ENCODE data around the gene ANKK1.

ANKK1 gene

DNA sequence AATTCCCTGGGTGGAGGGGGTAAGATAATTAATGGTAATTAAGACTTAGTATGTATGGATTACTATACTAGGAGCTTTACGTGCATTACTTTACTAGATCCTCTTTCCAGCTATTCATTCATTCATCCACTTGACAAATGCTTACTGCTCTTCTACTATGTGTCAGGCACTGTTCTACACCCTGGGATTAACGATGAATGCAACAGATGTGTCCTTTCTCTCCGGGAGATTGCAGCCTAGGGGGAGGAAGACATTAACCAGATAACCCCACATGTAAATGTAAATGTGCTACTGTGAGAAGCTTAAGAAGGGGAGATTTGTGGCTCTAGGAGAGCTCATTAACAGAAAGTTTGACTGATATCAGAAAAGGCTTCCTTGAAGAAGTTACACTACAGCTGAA, 1.7 kb downstream of the ANKK1 start:
- no peak for DNase-seq (ENCODE audit: low read depth in 2 of 2)
- H3K4me3 ChIP-seq (replicated peaks in 1 of 2; ENCODE audit: low read depth in 2 of 2, low read length in 2 of 2), result no peak overlapping the region
- TF ChIP-seq, protein P1, sequence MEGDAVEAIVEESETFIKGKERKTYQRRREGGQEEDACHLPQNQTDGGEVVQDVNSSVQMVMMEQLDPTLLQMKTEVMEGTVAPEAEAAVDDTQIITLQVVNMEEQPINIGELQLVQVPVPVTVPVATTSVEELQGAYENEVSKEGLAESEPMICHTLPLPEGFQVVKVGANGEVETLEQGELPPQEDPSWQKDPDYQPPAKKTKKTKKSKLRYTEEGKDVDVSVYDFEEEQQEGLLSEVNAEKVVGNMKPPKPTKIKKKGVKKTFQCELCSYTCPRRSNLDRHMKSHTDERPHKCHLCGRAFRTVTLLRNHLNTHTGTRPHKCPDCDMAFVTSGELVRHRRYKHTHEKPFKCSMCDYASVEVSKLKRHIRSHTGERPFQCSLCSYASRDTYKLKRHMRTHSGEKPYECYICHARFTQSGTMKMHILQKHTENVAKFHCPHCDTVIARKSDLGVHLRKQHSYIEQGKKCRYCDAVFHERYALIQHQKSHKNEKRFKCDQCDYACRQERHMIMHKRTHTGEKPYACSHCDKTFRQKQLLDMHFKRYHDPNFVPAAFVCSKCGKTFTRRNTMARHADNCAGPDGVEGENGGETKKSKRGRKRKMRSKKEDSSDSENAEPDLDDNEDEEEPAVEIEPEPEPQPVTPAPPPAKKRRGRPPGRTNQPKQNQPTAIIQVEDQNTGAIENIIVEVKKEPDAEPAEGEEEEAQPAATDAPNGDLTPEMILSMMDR (IDR thresholded peaks at IDR 0.05; ENCODE audit: low read depth, low read length), result no peak

DNA sequence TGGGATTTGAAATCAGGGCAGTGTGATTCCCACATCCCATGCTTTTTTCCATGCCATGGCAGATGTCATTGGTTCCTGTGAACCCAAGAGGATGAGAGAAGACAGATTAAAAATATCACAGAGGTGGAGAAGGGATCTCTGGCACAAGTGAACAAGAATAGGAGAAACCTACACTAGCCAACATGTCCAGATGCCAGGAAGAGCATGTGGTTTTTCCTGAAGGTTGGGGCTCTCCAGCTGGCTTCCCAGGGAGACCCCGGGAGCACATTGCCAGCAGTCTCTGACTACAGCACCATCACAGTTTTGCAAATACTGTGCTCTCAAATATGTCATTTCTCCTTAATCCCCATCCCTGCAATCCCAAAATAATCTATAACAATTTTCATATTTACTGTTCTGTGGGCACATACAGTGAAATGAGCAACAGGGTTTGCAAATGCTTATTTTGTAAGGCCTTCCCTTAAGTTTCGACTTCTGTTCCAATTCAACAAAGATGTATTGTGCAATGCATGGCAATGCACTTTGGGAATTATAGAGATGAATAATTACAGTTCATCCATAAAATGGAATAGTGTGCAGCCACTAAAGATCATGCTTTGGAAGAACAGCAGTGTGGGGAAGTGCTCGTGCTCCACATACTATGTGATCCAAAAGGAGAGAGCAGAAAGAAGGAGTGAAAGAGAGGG, 4.8 kb downstream of the ANKK1 start:
- DNase-seq (ENCODE audit: low read depth in 2 of 2), result no peak
- H3K4me3 ChIP-seq (replicated peaks in 1 of 2; ENCODE audit: low read depth in 2 of 2, low read length in 2 of 2), result no peak overlapping the region
- TF ChIP-seq, protein P1 (IDR thresholded peaks at IDR 0.05; ENCODE audit: low read depth, low read length), result no peak

DNA sequence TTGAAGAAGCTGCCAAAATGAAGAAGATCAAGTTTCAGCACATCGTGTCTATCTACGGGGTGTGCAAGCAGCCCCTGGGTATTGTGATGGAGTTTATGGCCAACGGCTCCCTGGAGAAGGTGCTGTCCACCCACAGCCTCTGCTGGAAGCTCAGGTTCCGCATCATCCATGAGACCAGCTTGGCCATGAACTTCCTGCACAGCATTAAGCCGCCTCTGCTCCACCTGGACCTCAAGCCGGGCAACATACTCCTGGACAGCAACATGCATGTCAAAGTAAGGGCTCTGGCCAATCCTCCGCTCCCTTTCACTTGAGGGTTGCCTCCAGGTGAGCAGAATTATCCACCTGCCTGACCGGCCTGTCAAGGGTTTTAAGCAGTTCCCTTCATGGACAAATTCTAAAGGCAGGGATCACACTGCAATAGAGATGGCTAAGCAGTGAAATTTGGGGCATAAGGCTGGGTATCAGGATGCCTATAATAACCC, 6.0 kb downstream of the ANKK1 start:
- no peak overlapping the region for H3K4me3 ChIP-seq (replicated peaks in 1 of 2; ENCODE audit: low read depth in 2 of 2, low read length in 2 of 2)
- DNase-seq (ENCODE audit: low read depth in 2 of 2), result no peak
- TF ChIP-seq, protein P1 (IDR thresholded peaks at IDR 0.05; ENCODE audit: low read depth, low read length), result no peak

DNA sequence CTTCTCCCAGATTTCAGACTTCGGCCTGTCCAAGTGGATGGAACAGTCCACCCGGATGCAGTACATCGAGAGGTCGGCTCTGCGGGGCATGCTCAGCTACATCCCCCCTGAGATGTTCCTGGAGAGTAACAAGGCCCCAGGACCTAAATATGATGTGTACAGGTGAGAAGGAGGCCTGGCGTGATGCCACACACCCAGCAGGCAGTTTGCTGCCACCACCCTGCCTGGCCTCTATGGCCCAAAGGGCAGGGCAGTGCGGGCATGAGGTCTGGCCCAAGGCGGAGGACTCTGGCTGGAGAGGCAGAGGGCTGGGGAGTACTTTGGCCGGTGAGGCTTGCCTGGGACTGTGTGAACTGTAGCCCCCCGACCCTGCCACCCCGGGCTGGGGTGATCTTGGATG, 7.3 kb downstream of the ANKK1 start:
- TF ChIP-seq, protein P1 (IDR thresholded peaks at IDR 0.05; ENCODE audit: low read depth, low read length), result no peak
- H3K4me3 ChIP-seq (replicated peaks in 1 of 2; ENCODE audit: low read depth in 2 of 2, low read length in 2 of 2), result no peak overlapping the region
- DNase-seq (ENCODE audit: low read depth in 2 of 2), result no peak

DNA sequence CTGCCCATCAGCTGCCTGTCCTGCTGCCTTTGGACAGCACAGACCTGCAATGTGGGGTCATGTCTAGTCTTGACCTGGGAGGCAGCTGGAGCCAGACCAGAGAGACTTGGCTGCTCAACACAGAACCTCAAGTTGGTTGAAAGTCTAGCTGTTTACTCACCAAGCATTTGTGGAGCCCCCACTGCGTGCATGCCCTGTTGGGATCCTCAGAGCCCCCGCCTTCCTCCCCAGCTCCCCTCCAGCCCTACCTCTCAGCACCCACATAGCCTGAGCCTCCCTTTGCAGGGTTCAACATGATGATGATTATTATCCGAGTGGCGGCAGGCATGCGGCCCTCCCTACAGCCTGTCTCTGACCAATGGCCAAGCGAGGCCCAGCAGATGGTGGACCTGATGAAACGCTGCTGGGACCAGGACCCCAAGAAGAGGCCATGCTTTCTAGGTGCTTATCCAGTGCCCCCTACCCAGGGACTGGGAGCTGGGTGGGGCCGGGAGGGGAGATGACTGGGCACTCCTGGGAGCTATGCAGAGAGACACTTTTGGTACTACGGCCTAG, 8.3 kb downstream of the ANKK1 start:
- no peak for DNase-seq (ENCODE audit: low read depth in 2 of 2)
- TF ChIP-seq, protein P1 (IDR thresholded peaks at IDR 0.05; ENCODE audit: low read depth, low read length), result no peak
- no peak overlapping the region for H3K4me3 ChIP-seq (replicated peaks in 1 of 2; ENCODE audit: low read depth in 2 of 2, low read length in 2 of 2)

DNA sequence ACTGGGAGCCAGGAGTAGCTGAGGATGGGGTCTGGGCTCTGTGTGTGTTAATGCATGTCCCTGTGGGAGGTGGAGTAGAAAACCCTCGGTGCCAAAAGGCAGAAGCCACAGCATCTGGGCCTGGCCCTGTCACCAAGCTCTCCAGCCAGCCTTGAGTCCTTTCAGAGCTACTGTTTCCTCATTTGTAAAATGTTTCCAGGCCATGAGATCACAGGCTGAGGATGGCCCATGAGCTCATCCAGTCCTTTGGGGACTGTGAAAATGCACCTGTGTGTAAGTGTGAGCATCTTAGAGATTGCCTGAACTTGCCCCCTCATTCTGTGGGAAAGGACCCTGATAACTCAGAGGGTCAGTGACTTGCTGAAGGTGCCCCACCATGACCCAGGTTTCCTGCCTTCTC, 9.1 kb downstream of the ANKK1 start:
- TF ChIP-seq, protein P1 (IDR thresholded peaks at IDR 0.05; ENCODE audit: low read depth, low read length), result no peak
- DNase-seq (ENCODE audit: low read depth in 2 of 2), result no peak
- no peak overlapping the region for H3K4me3 ChIP-seq (replicated peaks in 1 of 2; ENCODE audit: low read depth in 2 of 2, low read length in 2 of 2)

Measured in cardiac fibroblast (primary cell).